HepG2 (cell line): ENCODE data around the gene TSPAN18. TPM values are rescaled to one million over a fixed set of nuclear protein-coding genes. Genes with fewer than 3 reads are reported as not detected.

ENCODE experiments used
- ATAC-seq: fragments of 200-7000 bp; cut with Tn5 transposase; 3 replicates; pipeline ENCODE4 v1.9.1; 2020; ENCODE audit warnings: mild to moderate bottlenecking, moderate library complexity
- BruUV-seq: library from RNA; stranded (reverse); fragments of 400-500 nt; replicated peaks from 2 replicates; lab custom pipeline; 2021; lab: Mats Ljungman, UMichigan
- CTCF ChIA-PET: fragments of 300-600 bp; formaldehyde crosslinking; extraction: SDS; loops from one replicate; lab custom pipeline; 2021; ENCODE audit warnings: low total read pairs, inconsistent platforms, low intra/inter-chr PET ratio; lab: Yijun Ruan, JAX
- POLR2A ChIA-PET: fragments of 350-600 bp; sonication (Branson Sonifier 250); formaldehyde crosslinking; loops from one replicate; lab custom pipeline; 2020; ENCODE audit warnings: antibody characterized with exemption, inconsistent platforms; lab: Yijun Ruan, JAX
- DNase-seq: peaks from one replicate; pipeline ENCODE4 v3.0.0-alpha.2; 2015; ENCODE audit warnings: low spot score
- FAIRE-seq: peaks from 3 replicates; lab custom pipeline; 2011; peaks lifted over from hg19 to GRCh38; lab: Jason Lieb, UNC
- H2AFZ ChIP-seq: one replicate; pipeline ENCODE4 v1.6.1; 2011; ENCODE audit warnings: low read length, inconsistent platforms
- H3K27ac ChIP-seq: fragments of 300-600 bp; 3 replicates; pipeline ENCODE4 v1.8.0; 2011; ENCODE audit warnings: mixed run types, mild to moderate bottlenecking, mixed read lengths, low read length, inconsistent platforms; ENCODE audit not compliant: insufficient read depth; ENCODE audit errors: extremely low read length
- H3K27me3 ChIP-seq, 2 experiments: fragments of 200-600 bp in 1 of 2; 2 replicates in 1 of 2; 3 replicates in 1 of 2; pipeline versions ENCODE4 v1.6.0 to v1.8.0; 2011; ENCODE audit warnings: low read length in 2 of 2, mild to moderate bottlenecking in 2 of 2, moderate library complexity in 2 of 2, inconsistent platforms in 1 of 2; ENCODE audit not compliant: insufficient read depth in 2 of 2, control insufficient read depth in 1 of 2
- H3K36me3 ChIP-seq, 2 experiments: fragments of 200-600 bp in 1 of 2; replicated peaks in 1 of 2; 2 replicates in 1 of 2; 3 replicates in 1 of 2; pipeline versions ENCODE4 v1.5.1 to v1.8.0; 2011; ENCODE audit warnings: low read length in 2 of 2, inconsistent platforms in 1 of 2; ENCODE audit not compliant: insufficient read depth in 2 of 2, control insufficient read depth in 1 of 2
- H3K4me1 ChIP-seq: 2 replicates; pipeline ENCODE4 v1.5.1; 2012; ENCODE audit warnings: low read length, inconsistent platforms; ENCODE audit not compliant: insufficient read depth
- H3K4me2 ChIP-seq: 2 replicates; pipeline ENCODE4 v1.6.0; 2011; ENCODE audit warnings: low read depth, low read length, inconsistent platforms
- H3K4me3 ChIP-seq, 3 experiments: fragments of 200-600 bp in 1 of 3; sonication (generic), shearing (Covaris generic) in 1 of 3; replicated peaks in 1 of 3; 2 replicates each; pipeline ENCODE4 v1.5.1; 2011 to 2016; ENCODE audit warnings: low read length in 3 of 3, inconsistent platforms in 2 of 3, low read depth in 2 of 3, mild to moderate bottlenecking in 2 of 3, control low read depth in 1 of 3, mixed read lengths in 1 of 3; ENCODE audit not compliant: insufficient read depth in 1 of 3
- H3K79me2 ChIP-seq: one replicate; pipeline ENCODE4 v1.6.1; 2011; ENCODE audit warnings: low read length, inconsistent platforms; ENCODE audit not compliant: insufficient read depth
- H3K9ac ChIP-seq: 2 replicates; pipeline ENCODE4 v1.6.0; 2011; ENCODE audit warnings: mild to moderate bottlenecking, low read depth, low read length, inconsistent platforms; ENCODE audit not compliant: insufficient read depth
- H3K9me3 ChIP-seq: 2 replicates; pipeline ENCODE4 v1.5.1; 2012; ENCODE audit warnings: mild to moderate bottlenecking, low read length
- H4K20me1 ChIP-seq: 2 replicates; pipeline ENCODE4 v1.6.0; 2011; ENCODE audit warnings: inconsistent platforms, mild to moderate bottlenecking, low read length, moderate library complexity; ENCODE audit not compliant: insufficient read depth
- ATF7 ChIP-seq, 2 experiments: fragments of 450-650 bp in 1 of 2; sonication (generic) in 1 of 2; formaldehyde crosslinking in 1 of 2; IDR thresholded peaks; 2 replicates each; pipeline versions ENCODE4 v1.4.0 to v1.6.1; 2016 to 2020; ENCODE audit warnings: antibody characterized with exemption in 1 of 2, mild to moderate bottlenecking in 1 of 2, missing genetic modification reagents in 1 of 2
- MAFG ChIP-seq: sonication (generic); formaldehyde crosslinking; IDR thresholded peaks from 2 replicates; pipeline ENCODE4 v1.5.1; 2020; ENCODE audit warnings: mild to moderate bottlenecking, missing genetic modification reagents
- STAG1 ChIP-seq: sonication (generic); formaldehyde crosslinking; IDR thresholded peaks from 2 replicates; pipeline ENCODE4 v1.4.0; 2020; ENCODE audit warnings: missing genetic modification reagents
- YY1 ChIP-seq: IDR thresholded peaks from 2 replicates; pipeline ENCODE4 v1.6.1; 2011; ENCODE audit warnings: low read length, low read depth, moderate library complexity, mild to moderate bottlenecking; ENCODE audit not compliant: insufficient read depth, insufficient replicate concordance
- WGBS: methylation state at CpG from one replicate; pipeline ENCODE4 v1.1.6; 2017; ENCODE audit warnings: low lambda C conversion rate; 5-methylcytosine and 5-hydroxymethylcytosine counted together
- in situ Hi-C: cut with HindIII; loops from 2 replicates; pipeline ENCODE4 v1.10.0; 2017; ENCODE audit warnings: low pct_unique_long_range_greater_than_20kb; ENCODE audit not compliant: extremely low pct_ligation_motif_present
- intact Hi-C: fragments of 100-400 bp; cut with micrococcal nuclease; formaldehyde crosslinking; loops from one replicate; pipeline ENCODE4 v1.10.0; 2022; ENCODE audit not compliant: unreplicated experiment
- polyA plus RNA-seq, 8 experiments: library from polyadenylated mRNA; depleted of rRNA in 3 of 8; stranded (reverse) in 7 of 8; unstranded in 1 of 8; fragments of >200 nt; fragmentation: Illumina TruSeq in 4 of 8; extraction: Trizol in 4 of 8; gene quantifications; 2 replicates each; pipeline versions ENCODE4 v1.2.1 to v1.2.3, GENCODE V29; 2011 to 2016; ENCODE audit warnings: low read depth in 4 of 8, missing spikeins in 1 of 8, mixed read lengths in 1 of 8; ENCODE audit not compliant: insufficient read depth in 1 of 8
- total RNA-seq, 5 experiments: library from RNA; depleted of rRNA; stranded (reverse); fragments of >200 nt; fragmentation: Illumina TruSeq; extraction: Trizol; gene quantifications; 2 replicates each; pipeline ENCODE4 v1.2.3, GENCODE V29; 2016; ENCODE audit warnings: low read depth in 1 of 5
- TF ChIP-seq, protein P1 (sequence below): sonication (generic); formaldehyde crosslinking; IDR thresholded peaks from 2 replicates; pipeline ENCODE4 v1.4.0; 2020; ENCODE audit warnings: mild to moderate bottlenecking, low read depth, missing genetic modification reagents
- TF ChIP-seq, protein P2 (sequence below): sonication (generic); formaldehyde crosslinking; IDR thresholded peaks from 2 replicates; pipeline ENCODE4 v1.8.1; 2023; ENCODE audit warnings: mild to moderate bottlenecking, inconsistent platforms, moderate library complexity, missing genetic modification reagents, borderline replicate concordance

The TSPAN18 gene
- total and polyA plus RNA-seq, 2 of the 13 experiments (the other 11 are each of a cell fraction or from before 2014, with no cell fraction given) = not detected

- TF ChIP-seq, protein P1, sequence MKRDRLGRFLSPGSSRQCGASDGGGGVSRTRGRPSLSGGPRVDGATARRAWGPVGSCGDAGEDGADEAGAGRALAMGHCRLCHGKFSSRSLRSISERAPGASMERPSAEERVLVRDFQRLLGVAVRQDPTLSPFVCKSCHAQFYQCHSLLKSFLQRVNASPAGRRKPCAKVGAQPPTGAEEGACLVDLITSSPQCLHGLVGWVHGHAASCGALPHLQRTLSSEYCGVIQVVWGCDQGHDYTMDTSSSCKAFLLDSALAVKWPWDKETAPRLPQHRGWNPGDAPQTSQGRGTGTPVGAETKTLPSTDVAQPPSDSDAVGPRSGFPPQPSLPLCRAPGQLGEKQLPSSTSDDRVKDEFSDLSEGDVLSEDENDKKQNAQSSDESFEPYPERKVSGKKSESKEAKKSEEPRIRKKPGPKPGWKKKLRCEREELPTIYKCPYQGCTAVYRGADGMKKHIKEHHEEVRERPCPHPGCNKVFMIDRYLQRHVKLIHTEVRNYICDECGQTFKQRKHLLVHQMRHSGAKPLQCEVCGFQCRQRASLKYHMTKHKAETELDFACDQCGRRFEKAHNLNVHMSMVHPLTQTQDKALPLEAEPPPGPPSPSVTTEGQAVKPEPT = no peak
- TF ChIP-seq MAFG (CRISPR knock-in tag) (no peak), STAG1 (CRISPR knock-in tag) (peak; percentile 59)
Measured at GRCh38 chr11:44927174-44927661, 200.5 kb downstream of the TSPAN18 start (continued).

- no peaks in the 10 kb centered on the region for H3K4me1 ChIP-seq
- in situ Hi-C loops (no loop called here), intact Hi-C loops (no loop called here)
- no peaks in the 10 kb centered on the region for H3K9me3 ChIP-seq
- no peak overlapping the region for H3K4me2 ChIP-seq
- no peak for FAIRE-seq
- no peaks in the 10 kb centered on the region for H3K36me3 ChIP-seq
- ChIA-PET CTCF (interaction anchor here (1.7 kb wide), 2 partner anchors 175 to 178 kb away, joined by 8 to 12 read pairs; no protein-coding TSS in a partner anchor), POLR2A (no interaction called here)
- no peak for DNase-seq
- 0 out of 2 replicates have a peak, but pooled peaks have one; percentile 13 for TF ChIP-seq ATF7 (IDR thresholded peaks at IDR 0.05)
- no peak for TF ChIP-seq ATF7 (CRISPR knock-in tag; IDR thresholded peaks at IDR 0.05)
- TF ChIP-seq YY1 = no peak
- TF ChIP-seq, protein P2, sequence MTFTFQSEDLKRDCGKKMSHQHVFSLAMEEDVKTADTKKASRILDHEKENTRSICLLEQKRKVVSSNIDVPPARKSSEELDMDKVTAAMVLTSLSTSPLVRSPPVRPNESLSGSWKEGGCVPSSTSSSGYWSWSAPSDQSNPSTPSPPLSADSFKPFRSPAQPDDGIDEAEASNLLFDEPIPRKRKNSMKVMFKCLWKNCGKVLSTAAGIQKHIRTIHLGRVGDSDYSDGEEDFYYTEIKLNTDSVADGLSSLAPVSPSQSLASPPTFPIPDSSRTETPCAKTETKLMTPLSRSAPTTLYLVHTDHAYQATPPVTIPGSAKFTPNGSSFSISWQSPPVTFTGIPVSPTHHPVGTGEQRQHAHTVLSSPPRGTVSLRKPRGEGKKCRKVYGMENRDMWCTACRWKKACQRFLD = no peak
- no TSS peak for BruUV-seq
- H3K79me2 ChIP-seq = no peaks in the 10 kb centered on the region
- H3K27me3 ChIP-seq = peaks cover 6 to 13% of the 10 kb centered on the region in 2 experiments; a peak in 3 of 5 replicates
- H3K27ac ChIP-seq = no peak overlapping the region
- WGBS = 0% methylated on average over 2 of the region's 4 CpGs
- H3K4me3 ChIP-seq = no peak overlapping the region
- ATAC-seq = no peak
- 0 out of 2 replicates have a peak, but pooled peaks cover 3% of the 10 kb centered on the region for H4K20me1 ChIP-seq
- H3K9ac ChIP-seq = no peak overlapping the region
- no peak overlapping the region for H2AFZ ChIP-seq
Measured at GRCh38 chr11:44928144-44928543, 201.4 kb downstream of the TSPAN18 start.
